Stimulated activated CD8-positive, alpha-beta memory T cell treated with anti-CD3 and anti-CD28 coated beads, Interleukin-15, amount 100 ng/mL, for 48 hours (primary cell): ENCODE results near the gene SBF1.

Experiments used
- DNase-seq, 2 donors: peaks; one replicate each; pipeline ENCODE4 v3.0.0-alpha.2; 2020; ENCODE audit warnings: low read depth in 2 of 2

The SBF1 gene

DNA sequence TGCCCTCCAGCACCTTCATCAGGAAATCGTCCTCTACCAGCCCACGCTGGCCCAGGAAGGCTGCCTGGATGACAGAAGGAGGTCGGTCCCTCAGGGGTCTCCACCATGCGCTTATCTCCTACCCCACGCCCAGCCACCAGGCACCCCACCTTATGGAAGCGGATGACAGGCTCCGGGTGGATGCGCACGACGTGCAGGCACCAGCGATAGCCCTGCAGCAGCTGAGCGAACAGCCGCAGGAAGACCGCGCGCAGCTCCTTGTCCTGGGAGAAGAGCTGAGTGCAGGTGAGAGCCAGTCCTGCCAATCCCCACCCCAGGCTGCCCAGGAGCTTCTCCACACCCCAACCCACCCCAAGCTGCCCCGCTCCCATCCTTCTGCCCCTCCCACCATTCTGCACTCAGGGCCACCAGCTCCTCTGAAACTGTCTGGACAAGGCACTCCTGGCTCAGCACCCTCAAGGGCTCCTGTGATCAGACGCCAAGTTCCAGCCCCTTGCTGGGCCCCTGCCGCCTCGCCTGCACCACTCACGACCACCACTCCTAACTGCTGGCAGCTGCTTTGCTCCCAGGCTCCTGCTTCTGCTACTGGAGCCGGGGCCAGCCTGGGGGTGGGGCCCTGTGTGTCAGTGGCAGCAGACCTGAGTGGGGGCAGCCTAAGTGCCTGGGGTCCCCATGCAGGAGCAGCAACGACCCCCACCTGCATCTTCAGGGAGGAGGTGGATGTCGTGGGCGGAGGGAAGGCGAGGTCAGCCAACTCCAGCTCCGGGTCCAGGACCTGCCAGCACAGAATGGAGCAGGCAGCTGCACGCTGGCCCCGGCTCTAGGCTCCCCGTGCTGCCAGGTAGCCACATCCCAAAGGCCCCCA, 9.5 kb downstream of the SBF1 start:
- DNase-seq, result no peak

GRCh38 chr22:50464451-50464850, 10.4 kb downstream of the SBF1 start:
- DNase-seq, result no peak

DNA sequence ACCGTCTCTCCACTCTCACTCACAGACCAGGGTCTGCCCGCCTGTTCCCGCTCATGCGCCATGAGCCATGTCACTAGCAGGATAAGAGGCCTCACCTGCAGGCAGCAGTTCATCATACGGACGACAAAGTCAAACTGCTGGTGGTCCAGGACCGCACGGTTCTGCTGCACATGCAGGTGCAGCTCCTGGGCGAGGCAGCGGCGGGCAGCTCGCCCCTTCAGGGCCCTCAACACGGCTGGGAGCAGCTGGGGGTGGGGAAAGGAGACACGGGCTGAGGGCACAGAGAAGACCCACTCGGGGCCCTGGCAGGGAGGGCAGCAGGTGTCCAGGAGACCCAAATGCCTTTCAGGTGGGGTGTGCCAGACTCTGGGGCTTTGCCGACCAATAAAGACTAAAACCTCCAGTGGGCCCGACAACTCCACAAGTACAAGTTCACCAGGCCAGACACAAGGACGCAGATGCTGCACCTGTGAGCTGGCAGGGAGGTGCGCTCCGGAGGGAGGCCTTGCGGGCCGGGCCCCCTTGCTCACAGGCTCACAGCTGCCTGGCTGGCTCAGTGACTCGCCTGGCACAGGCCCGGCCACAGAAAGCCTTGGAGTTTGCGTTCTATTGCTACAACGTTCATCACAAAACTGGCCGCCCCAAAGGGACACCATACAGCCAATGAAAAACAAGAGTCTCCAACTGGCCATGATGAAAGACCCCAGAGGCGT, 11.5 kb downstream of the SBF1 start:
- no peak for DNase-seq

DNA sequence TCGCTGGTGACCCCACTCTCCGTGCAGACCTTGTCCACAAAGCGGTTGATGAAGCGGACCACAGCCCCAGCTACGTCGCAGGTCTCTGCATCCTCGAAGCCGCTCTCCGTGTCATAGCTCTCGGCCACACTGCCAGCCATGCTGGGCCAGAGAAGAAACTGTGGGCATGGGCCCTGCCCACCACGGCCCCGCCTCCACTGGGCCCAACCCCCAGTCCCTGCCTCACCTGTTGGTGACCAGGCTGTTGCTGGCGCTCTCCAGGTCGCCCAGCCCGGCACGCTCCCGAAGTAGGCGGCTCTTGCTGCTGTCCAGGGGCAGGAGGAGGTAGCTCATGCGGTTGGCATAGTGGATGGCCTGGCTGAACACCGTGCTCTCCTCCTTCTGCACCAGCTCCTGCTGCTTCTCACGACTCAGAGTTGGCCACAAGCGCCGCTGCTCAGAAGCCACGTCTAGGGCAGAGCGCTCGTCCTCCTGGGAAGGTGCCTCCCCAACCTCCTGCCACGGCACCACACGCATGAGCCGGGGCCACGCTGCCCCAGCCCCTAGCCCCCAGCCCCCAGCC, 12.8 kb downstream of the SBF1 start:
- no peak for DNase-seq

DNA sequence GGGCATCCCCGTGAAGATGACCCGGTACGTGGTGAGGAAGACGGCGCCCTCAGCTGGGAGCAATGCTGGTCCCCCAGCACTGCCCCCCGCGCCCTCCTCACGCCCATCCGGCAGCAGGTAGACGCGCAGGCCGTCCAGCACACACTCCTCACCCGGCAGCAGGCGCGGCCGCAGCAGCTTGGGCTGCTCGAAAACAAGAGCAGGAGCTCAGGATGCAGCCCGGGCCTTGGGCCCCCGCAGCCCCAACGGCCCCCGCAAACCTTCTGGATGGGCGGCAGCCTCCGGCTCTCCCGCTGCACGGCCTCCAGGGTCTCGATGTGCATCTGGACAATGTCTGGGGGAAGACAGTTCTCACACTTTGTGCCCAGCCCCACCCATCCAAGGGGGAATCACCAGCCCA, 13.3 kb downstream of the SBF1 start:
- no peak for DNase-seq

DNA sequence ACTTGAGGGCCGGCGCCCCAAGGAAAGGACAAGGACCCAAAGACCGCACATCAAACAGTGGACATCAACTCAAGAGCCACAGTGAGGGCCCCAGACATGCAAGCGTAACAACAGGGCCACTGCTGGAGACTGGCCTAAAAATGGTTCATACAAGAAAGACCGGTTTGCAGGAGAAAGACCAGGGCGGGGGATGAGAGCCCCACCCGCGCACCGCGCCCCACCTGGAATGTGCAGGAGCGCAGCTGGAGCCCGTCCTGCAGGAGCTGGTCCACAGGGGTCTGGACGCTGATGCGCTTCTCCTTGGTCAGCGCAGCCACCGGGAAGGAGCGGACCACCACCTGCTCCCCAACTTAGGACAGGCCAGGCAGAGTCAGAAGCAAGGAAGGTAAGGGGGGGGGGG, 13.9 kb downstream of the SBF1 start:
- DNase-seq, result no peak

- no peak for DNase-seq
Observed at GRCh38 chr22:50459496-50460140, 15.2 kb downstream of the SBF1 start.

- no peak for DNase-seq
Observed at GRCh38 chr22:50459016-50459415, 15.8 kb downstream of the SBF1 start.

DNA sequence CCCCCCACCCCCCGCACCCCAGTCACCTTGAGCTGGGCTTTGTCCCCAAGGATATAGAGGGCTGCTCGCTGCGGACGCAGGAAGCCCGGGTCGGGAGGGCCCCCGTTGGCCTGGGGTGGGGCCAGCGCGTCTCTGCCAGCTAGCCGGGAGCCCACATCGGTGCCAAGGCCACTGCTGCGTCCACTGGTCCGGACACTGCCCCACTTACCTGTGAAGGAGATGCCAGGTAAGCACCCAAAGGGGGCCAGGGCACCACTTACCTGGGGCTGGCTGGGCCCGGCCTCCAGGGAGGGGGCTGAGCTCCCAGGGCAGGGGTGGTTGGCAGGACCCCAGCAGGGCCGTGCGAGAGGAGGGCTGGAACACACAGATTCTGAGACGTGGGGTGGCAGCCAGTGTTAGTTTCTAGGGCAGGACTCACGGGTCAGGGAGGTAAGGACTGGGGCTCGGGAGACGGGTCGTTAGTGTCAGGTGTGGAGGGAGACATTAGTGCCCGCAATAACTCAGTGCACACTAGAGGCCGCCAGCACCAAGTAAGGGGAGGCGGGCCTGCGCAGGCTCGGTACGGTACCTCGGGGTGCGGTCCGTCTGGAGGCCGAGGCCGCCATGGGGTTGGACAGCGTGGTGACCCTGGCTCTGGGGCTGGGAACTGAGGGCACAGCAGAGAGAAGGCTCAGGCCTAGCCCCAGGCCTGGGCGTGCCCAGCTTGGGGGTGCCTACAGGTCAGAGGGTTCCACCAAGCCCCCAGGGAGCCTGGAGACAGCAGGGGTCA, 18.2 kb downstream of the SBF1 start:
- no peak for DNase-seq

DNA sequence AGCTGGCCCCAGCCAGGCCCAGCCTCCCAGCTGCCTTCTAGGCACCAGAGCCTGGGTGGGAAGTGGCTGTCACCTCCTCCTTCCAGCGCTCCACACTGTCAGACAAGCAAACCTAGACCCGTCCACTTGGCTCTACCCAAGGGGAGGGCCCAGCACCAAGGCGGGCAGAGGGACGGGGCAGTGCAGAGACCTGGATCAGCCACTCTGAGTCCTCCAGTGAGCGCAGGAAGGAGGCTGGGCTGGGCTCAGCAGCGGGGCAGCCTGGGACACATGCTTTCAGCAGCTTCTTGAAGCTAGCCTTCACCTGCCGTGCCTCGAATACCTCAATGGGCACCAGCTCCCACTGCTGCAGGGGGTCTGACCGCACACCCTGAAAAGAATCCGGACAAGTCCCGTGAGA, 18.8 kb downstream of the SBF1 start:
- no peak for DNase-seq

GRCh38 chr22:50455201-50455600, 19.6 kb downstream of the SBF1 start:
- no peak for DNase-seq

DNA sequence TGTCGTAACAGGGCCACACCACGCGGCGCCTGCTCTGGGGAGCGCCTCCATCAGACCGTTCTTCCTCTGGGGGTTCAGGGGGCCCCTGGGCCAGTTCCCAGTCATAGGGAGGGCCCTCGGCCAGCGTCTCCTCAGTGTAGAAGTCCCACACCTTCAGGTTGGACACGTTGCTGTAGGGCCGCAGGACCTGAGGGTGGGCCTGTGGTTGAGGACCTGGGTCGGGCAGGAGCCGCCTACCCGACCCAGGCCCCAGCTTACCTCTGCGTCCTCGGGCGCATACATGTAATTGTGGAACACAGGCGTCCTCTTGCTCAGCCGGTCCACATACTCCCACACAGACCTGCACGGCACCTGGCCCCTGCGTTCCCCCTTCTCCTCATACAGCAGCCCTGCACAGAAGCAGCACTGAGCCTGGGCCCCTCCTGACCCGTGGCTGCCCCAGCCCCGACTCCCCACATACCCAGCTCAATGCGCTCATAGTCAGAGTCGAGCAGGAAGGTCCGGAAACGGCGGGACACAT, 20.2 kb downstream of the SBF1 start:
- DNase-seq, result no peak

DNA sequence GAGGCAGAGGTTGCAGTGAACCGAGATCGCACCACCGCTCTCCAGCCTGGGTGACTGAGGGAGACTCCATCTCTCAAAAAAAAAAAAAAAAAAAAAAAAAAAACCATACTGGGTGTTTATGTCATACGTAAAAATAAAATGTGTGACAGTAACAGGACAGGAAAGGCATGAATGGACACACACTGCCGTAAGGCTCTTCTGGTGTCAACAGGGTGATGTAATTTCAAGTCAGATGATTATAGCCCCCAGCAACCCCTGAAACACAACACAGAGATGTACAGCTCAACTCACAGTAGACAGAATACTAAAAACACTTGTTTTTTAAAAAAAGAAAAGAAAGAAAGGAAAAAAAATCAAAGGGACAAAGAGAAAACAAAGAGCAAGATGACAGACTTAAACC, 22.2 kb downstream of the SBF1 start:
- DNase-seq, result no peak

GRCh38 chr22:50447576-50448551, 27.0 kb downstream of the SBF1 start:
- no peak for DNase-seq

DNA sequence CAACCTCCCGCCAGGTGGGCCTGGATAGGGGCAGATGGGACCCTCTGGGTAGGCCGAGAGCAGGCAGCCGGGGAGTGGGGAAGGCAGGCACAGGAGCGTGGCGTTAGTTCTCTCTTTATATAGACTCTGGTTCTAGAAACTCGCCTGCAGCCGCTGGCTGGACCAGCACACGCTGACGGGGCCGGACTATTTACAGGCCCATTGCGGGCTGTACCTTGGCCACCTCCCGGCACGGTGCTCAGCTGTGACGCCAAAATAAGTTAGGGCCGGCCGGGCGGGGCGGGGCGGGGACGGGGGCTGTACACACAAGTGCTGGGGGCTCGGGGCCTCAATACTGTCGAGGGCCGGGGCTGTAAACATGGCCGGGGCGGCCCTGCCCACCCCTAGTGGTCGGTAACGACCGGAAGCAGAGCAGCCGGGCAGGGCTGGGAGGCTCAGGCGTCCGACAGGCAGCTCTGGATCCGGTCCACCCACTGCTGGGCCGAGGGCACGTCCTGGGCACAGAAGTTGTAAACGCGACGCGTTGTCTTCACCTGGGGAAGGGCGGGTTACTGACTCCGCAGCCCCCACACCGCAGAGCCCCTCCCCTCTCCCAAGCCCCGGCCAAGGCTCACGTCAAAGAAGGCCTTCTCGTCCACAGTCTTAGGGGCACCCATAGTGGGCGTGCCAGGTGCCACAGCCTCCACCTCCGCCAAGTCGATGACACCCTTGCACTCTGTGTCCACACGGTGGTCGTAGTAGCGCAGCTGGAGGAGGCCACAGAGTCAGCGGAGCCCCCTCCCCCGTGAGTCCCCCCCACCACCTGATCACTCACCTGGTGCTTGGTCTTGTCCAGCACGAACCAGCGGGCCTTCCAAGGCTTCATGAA, 27.9 kb downstream of the SBF1 start:
- DNase-seq, result no peak

- no peak for DNase-seq
Observed at GRCh38 chr22:50445880-50446707, 28.7 kb downstream of the SBF1 start.

DNA sequence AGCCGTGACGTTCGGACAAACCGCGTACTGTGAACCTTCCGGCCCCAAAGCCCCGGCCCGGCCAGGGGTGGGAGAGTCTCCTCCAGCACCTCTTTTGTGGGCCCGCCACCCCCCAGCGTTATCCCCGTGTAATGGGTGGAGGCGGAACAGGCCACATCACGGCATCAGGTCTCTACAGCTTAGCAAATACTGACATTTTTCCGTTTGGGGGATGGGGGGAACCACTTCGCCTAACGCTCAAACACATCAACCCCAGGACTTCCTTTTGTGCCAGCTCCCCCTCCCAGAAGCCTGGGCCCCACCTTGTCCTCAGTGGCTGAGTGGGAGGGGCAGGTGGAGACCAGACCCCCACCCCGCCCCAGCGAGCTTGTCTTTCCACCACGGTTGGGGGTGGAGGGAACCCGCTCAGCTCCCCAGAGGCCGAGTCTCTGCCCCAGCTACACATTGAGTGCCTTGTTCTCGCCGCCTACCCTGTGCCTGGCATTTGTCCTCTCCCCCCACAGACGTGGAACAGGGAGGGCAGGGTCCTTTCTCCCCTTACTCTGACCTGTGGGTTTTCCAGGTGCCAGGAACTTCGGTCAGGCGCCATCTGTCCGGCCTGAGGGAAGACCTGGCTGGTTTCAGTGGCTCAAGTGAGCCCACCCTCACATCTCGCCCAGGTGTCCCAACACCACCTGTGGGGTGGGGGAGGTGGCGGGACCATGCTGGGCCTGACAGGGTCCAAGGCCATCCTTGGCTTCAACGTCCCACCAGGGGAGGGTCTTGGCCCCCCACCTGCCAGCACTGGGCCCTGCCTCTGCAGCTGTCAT, 29.6 kb downstream of the SBF1 start:
- DNase-seq, result peak in 1 of 2 donors; percentile 19
